IMR-90 (cell line): ENCODE results near the gene MSI2. TPM values are rescaled to one million over a fixed set of nuclear protein-coding genes. Genes with fewer than 3 reads are reported as not detected.

Experiments
- ATAC-seq: fragments of 200-7000 bp; cut with Tn5 transposase; 2 replicates; pipeline ENCODE4 v1.9.1; 2020; ENCODE audit warnings: low read depth, mild to moderate bottlenecking, moderate library complexity
- BruUV-seq: library from RNA; stranded (reverse); fragments of 400-500 nt; replicated peaks from 2 replicates; lab custom pipeline; 2021; lab: Mats Ljungman, UMichigan
- CTCF ChIA-PET: fragments of 300-600 bp; formaldehyde crosslinking; extraction: SDS; loops from one replicate; lab custom pipeline; 2021; ENCODE audit warnings: antibody characterized with exemption; lab: Yijun Ruan, JAX
- POLR2A ChIA-PET: fragments of 300-600 bp; sonication (Branson Sonifier 250); formaldehyde crosslinking; loops from one replicate; lab custom pipeline; 2022; ENCODE audit warnings: antibody characterized with exemption; ENCODE audit not compliant: unreplicated experiment; lab: Charles Lee
- DNase-seq: peaks from one replicate; pipeline ENCODE4 v3.0.0; 2013
- H2AFZ ChIP-seq: replicated peaks from 2 replicates; pipeline ENCODE3; 2013; ENCODE audit warnings: low read length, mild to moderate bottlenecking; ENCODE audit not compliant: poor library complexity
- H2AK5ac ChIP-seq: 2 replicates; pipeline ENCODE4 v1.6.1; 2013; ENCODE audit warnings: low read depth, low read length, inconsistent platforms
- H2AK9ac ChIP-seq: replicated peaks from 2 replicates; pipeline ENCODE3; 2013; ENCODE audit warnings: mild to moderate bottlenecking, low read depth, low read length, moderate library complexity; ENCODE audit not compliant: poor library complexity
- H2BK120ac ChIP-seq: 2 replicates; pipeline ENCODE4 v1.6.1; 2013; ENCODE audit warnings: low read depth, low read length, inconsistent platforms
- H2BK15ac ChIP-seq: 3 replicates; pipeline ENCODE4 v1.6.1; 2013; ENCODE audit warnings: low read depth, low read length, inconsistent platforms
- H2BK20ac ChIP-seq: 2 replicates; pipeline ENCODE4 v1.6.1; 2013; ENCODE audit warnings: low read depth, mild to moderate bottlenecking, inconsistent platforms, low read length, moderate library complexity
- H2BK5ac ChIP-seq: 2 replicates; pipeline ENCODE4 v1.6.1; 2013; ENCODE audit warnings: mild to moderate bottlenecking, low read depth, low read length, inconsistent platforms; ENCODE audit not compliant: poor library complexity, severe bottlenecking
- H3K14ac ChIP-seq: replicated peaks from 2 replicates; pipeline ENCODE4 v1.6.1; 2013; ENCODE audit warnings: low read depth, low read length, inconsistent platforms
- H3K18ac ChIP-seq: 2 replicates; pipeline ENCODE4 v1.6.1; 2013; ENCODE audit warnings: low read depth, low read length, control low read depth
- H3K23ac ChIP-seq: 2 replicates; pipeline ENCODE4 v1.6.1; 2013; ENCODE audit warnings: low read depth, low read length, inconsistent platforms
- H3K27ac ChIP-seq: 2 replicates; pipeline ENCODE4 v1.5.1; 2013; ENCODE audit warnings: mild to moderate bottlenecking, control low read depth, low read length; ENCODE audit not compliant: insufficient read depth
- H3K27me3 ChIP-seq: 2 replicates; pipeline ENCODE4 v1.6.1; 2013; ENCODE audit warnings: low read length; ENCODE audit not compliant: control insufficient read depth, insufficient read depth
- H3K36me3 ChIP-seq: 2 replicates; pipeline ENCODE4 v1.6.1; 2013; ENCODE audit warnings: low read length, mixed read lengths; ENCODE audit not compliant: control insufficient read depth, insufficient read depth
- H3K4ac ChIP-seq: 2 replicates; pipeline ENCODE4 v1.6.1; 2013; ENCODE audit warnings: low read depth, low read length, inconsistent platforms
- H3K4me1 ChIP-seq: 2 replicates; pipeline ENCODE4 v1.6.1; 2013; ENCODE audit warnings: low read length, mixed read lengths; ENCODE audit not compliant: control insufficient read depth, insufficient read depth
- H3K4me2 ChIP-seq: 2 replicates; pipeline ENCODE4 v1.6.1; 2013; ENCODE audit warnings: low read depth, mild to moderate bottlenecking, control low read depth, low read length, moderate library complexity
- H3K4me3 ChIP-seq: 2 replicates; pipeline ENCODE4 v1.5.1; 2013; ENCODE audit warnings: low read depth, mild to moderate bottlenecking, control low read depth, low read length, moderate library complexity; ENCODE audit not compliant: insufficient read depth
- H3K56ac ChIP-seq: 2 replicates; pipeline ENCODE4 v1.6.1; 2013; ENCODE audit warnings: low read length, inconsistent platforms; ENCODE audit not compliant: insufficient read depth; ENCODE audit errors: extremely low read depth
- H3K79me1 ChIP-seq, 2 experiments: 2 replicates each; pipeline ENCODE4 v1.6.1; 2013; ENCODE audit warnings: low read length in 2 of 2, inconsistent platforms in 1 of 2, low read depth in 1 of 2
- H3K9ac ChIP-seq: 2 replicates; pipeline ENCODE4 v1.6.1; 2013; ENCODE audit warnings: low read depth, low read length, control low read depth
- H3K9me1 ChIP-seq: 2 replicates; pipeline ENCODE4 v1.6.1; 2013; ENCODE audit warnings: low read length, inconsistent platforms; ENCODE audit not compliant: insufficient read depth
- H3K9me3 ChIP-seq: 2 replicates; pipeline ENCODE4 v1.6.1; 2013; ENCODE audit warnings: low read length; ENCODE audit not compliant: control insufficient read depth, insufficient read depth
- H4K20me1 ChIP-seq: 2 replicates; pipeline ENCODE4 v1.6.1; 2013; ENCODE audit warnings: low read length, inconsistent platforms; ENCODE audit not compliant: insufficient read depth
- H4K5ac ChIP-seq: 2 replicates; pipeline ENCODE4 v1.6.1; 2013; ENCODE audit warnings: mild to moderate bottlenecking, low read depth, low read length, control low read depth
- H4K8ac ChIP-seq, 2 experiments: 2 replicates each; pipeline ENCODE4 v1.6.1; 2013; ENCODE audit warnings: low read depth in 2 of 2, low read length in 2 of 2, control low read depth in 1 of 2, inconsistent platforms in 1 of 2
- H4K91ac ChIP-seq: 2 replicates; pipeline ENCODE4 v1.6.1; 2013; ENCODE audit warnings: low read depth, low read length, inconsistent platforms; ENCODE audit not compliant: insufficient read depth
- BHLHE40 ChIP-seq: fragments of 150-350 bp; IDR thresholded peaks from 2 replicates; pipeline ENCODE4 v1.6.1; 2016; ENCODE audit warnings: mild to moderate bottlenecking, low read depth, low read length
- CEBPB ChIP-seq: IDR thresholded peaks from 2 replicates; pipeline ENCODE4 v1.6.1; 2012; ENCODE audit warnings: low read depth, low read length, improper control_type of control experiment
- CHD1 ChIP-seq: IDR thresholded peaks from 2 replicates; pipeline ENCODE4 v1.6.1; 2012; ENCODE audit warnings: low read depth, low read length, improper control_type of control experiment
- ELK1 ChIP-seq: fragments of 150-350 bp; IDR thresholded peaks from 2 replicates; pipeline ENCODE4 v1.6.1; 2016; ENCODE audit warnings: low read depth, mild to moderate bottlenecking, low read length, moderate library complexity, borderline replicate concordance
- FOS ChIP-seq: fragments of 150-350 bp; IDR thresholded peaks from 2 replicates; pipeline ENCODE4 v1.6.1; 2016; ENCODE audit warnings: low read depth, low read length
- MAFK ChIP-seq: IDR thresholded peaks from 2 replicates; pipeline ENCODE4 v1.6.1; 2012; ENCODE audit warnings: low read depth, low read length, improper control_type of control experiment
- MXI1 ChIP-seq: IDR thresholded peaks from 2 replicates; pipeline ENCODE4 v1.6.1; 2012; ENCODE audit warnings: low read depth, mild to moderate bottlenecking, low read length, moderate library complexity, borderline replicate concordance
- POLR2A ChIP-seq: IDR thresholded peaks from 2 replicates; pipeline ENCODE4 v1.6.1; 2012; ENCODE audit warnings: mild to moderate bottlenecking, low read depth, low read length
- RAD21 ChIP-seq: IDR thresholded peaks from 2 replicates; pipeline ENCODE4 v1.6.1; 2012; ENCODE audit warnings: low read length, improper control_type of control experiment
- RFX5 ChIP-seq: IDR thresholded peaks from 2 replicates; pipeline ENCODE4 v1.8.0; 2012; ENCODE audit warnings: low read depth, mild to moderate bottlenecking, low read length, moderate library complexity
- SMC3 ChIP-seq: fragments of 150-350 bp; IDR thresholded peaks from 2 replicates; pipeline ENCODE4 v1.6.1; 2016; ENCODE audit warnings: low read depth, mild to moderate bottlenecking, antibody characterized with exemption, low read length, moderate library complexity
- USF2 ChIP-seq: fragments of 150-350 bp; IDR thresholded peaks from 2 replicates; pipeline ENCODE4 v1.6.1; 2017; ENCODE audit warnings: mild to moderate bottlenecking, antibody characterized with exemption, low read length, low read depth
- WGBS, 2 experiments: methylation state at CpG; one replicate each; pipeline versions ENCODE4 v1.1.5 to v1.1.7; 2013; ENCODE audit warnings: missing lambda C conversion rate in 2 of 2; ENCODE audit not compliant: insufficient read length in 1 of 2; ENCODE audit errors: extremely low coverage in 2 of 2; 5-methylcytosine and 5-hydroxymethylcytosine counted together
- dilution Hi-C: fragments of 300-500 bp; cut with HindIII; formaldehyde crosslinking; loops from one replicate; pipeline ENCODE4 v1.14.3; 2018; ENCODE audit warnings: low sequenced_read_pairs; ENCODE audit not compliant: unreplicated experiment
- in situ Hi-C: fragments of 300-500 bp; cut with MboI; formaldehyde crosslinking; loops from 3 replicates; pipeline ENCODE4 v1.14.3; 2019; ENCODE audit warnings: low sequenced_read_pairs, inconsistent platforms, mixed read lengths
- intact Hi-C: fragments of 100-400 bp; cut with micrococcal nuclease; formaldehyde crosslinking; loops from 2 replicates; pipeline ENCODE4 v1.10.0; 2022
- polyA plus RNA-seq, 3 experiments: library from polyadenylated mRNA; depleted of rRNA; stranded (reverse); fragments of >200 nt; gene quantifications; 2 replicates each; pipeline ENCODE4 v1.2.3, GENCODE V29; 2012; ENCODE audit warnings: low replicate concordance in 1 of 3
- total RNA-seq: library from RNA; depleted of rRNA; stranded (reverse); fragments of >200 nt; gene quantifications from 2 replicates; pipeline ENCODE4 v1.2.3, GENCODE V29; 2012

MSI2 gene
- total and polyA plus RNA-seq, 2 of the 4 experiments (the other 2 are of a cell fraction): 13.0 to 16.0 TPM

- POLR2A ChIA-PET: no interaction called here
- no peak overlapping the region for H3K9ac ChIP-seq
- TF ChIP-seq FOS: no peak
- no peak for TF ChIP-seq RFX5
- TF ChIP-seq BHLHE40: no peak
- no peak for TF ChIP-seq USF2
- TF ChIP-seq SMC3: no peak
- TF ChIP-seq RAD21: no peak
- TF ChIP-seq CEBPB: no peak
- no peak for TF ChIP-seq MXI1
- TF ChIP-seq CHD1: no peak
- TF ChIP-seq ELK1: no peak
- TF ChIP-seq MAFK: no peak
- no peak for TF ChIP-seq POLR2A
- H3K4me3 ChIP-seq: no peak overlapping the region
- H4K91ac ChIP-seq: no peak overlapping the region
- no peak overlapping the region for H2AK5ac ChIP-seq
- H3K36me3 ChIP-seq: peaks cover 5% of the 10 kb centered on the region; the same call in 1 of the 2 replicates
- BruUV-seq: no TSS peak
- 0 out of 4 replicates have a peak, but pooled peaks cover 0 to 2% of the 10 kb centered on the region in 2 experiments for H3K79me1 ChIP-seq
- H3K9me1 ChIP-seq: peaks cover 9% of the 10 kb centered on the region; the same call in 1 of the 2 replicates
- H4K8ac ChIP-seq: no peak overlapping the region
- H4K5ac ChIP-seq: no peak overlapping the region
- H3K23ac ChIP-seq: no peak overlapping the region
- in situ Hi-C loops: no loop called here
- ATAC-seq (no peak), DNase-seq (no peak)
- H3K56ac ChIP-seq: no peak overlapping the region
- intact Hi-C loops: no loop called here
- dilution Hi-C loops: no loop called here
- H3K14ac ChIP-seq: no peak overlapping the region
- no peaks in the 10 kb centered on the region for H3K9me3 ChIP-seq
- H3K4ac ChIP-seq: no peak overlapping the region
- no peak overlapping the region for H3K27ac ChIP-seq
- no peaks in the 10 kb centered on the region for H3K27me3 ChIP-seq
- no peaks in the 10 kb centered on the region for H4K20me1 ChIP-seq
- no peak overlapping the region for H2AK9ac ChIP-seq
- no peak overlapping the region for H2BK120ac ChIP-seq
- no peaks in the 10 kb centered on the region for H3K4me1 ChIP-seq
- H2BK5ac ChIP-seq: no peak overlapping the region
- no peak overlapping the region for H2AFZ ChIP-seq
- no peak overlapping the region for H2BK20ac ChIP-seq
- no peak overlapping the region for H3K18ac ChIP-seq
- no peak overlapping the region for H2BK15ac ChIP-seq
- H3K4me2 ChIP-seq: no peak overlapping the region
- 90% methylated on average over 4 of the region's 8 CpGs; no CpG with 5 or more reads in 1 of the 2 experiments for WGBS, 2 experiments
- CTCF ChIA-PET: no interaction called here
Observed at GRCh38 chr17:57629470-57629869, 373.1 kb downstream of the MSI2 start.
